Neural progenitor cell (in vitro differentiated cells): ENCODE results near the gene IKBKE. TPM values are rescaled to one million over a fixed set of nuclear protein-coding genes. Genes with fewer than 3 reads are reported as not detected.
A peak's percentile ranks its signal among the peaks of the same experiment; 100 is the strongest.

Experiments used
- DNase-seq: peaks from one replicate; pipeline ENCODE4 v3.0.0-alpha.2; 2016; ENCODE audit warnings: low spot score
- H2AFZ ChIP-seq: fragments of 200-600 bp; sonication (generic); replicated peaks from 2 replicates; pipeline ENCODE4 v1.6.1; 2016; ENCODE audit warnings: antibody characterized with exemption
- H3F3A ChIP-seq: fragments of 200-600 bp; sonication (generic); 2 replicates; pipeline ENCODE4 v1.6.1; 2016; ENCODE audit warnings: antibody characterized with exemption, low read depth
- H3K27ac ChIP-seq: fragments of 200-600 bp; sonication (generic); 2 replicates; pipeline ENCODE4 v1.5.1; 2016; ENCODE audit warnings: mild to moderate bottlenecking
- H3K27me3 ChIP-seq: fragments of 200-600 bp; sonication (generic); 2 replicates; pipeline ENCODE4 v1.6.1; 2016; ENCODE audit warnings: mild to moderate bottlenecking, moderate library complexity
- H3K36me3 ChIP-seq: fragments of 200-600 bp; sonication (generic); 2 replicates; pipeline ENCODE4 v1.5.1; 2016
- H3K4me1 ChIP-seq: fragments of 200-600 bp; sonication (generic); 2 replicates; pipeline ENCODE4 v1.6.1; 2016; ENCODE audit warnings: mixed run types
- H3K4me2 ChIP-seq: fragments of 200-600 bp; sonication (generic); 2 replicates; pipeline ENCODE4 v1.6.1; 2016
- H3K4me3 ChIP-seq: fragments of 200-600 bp; sonication (generic); 2 replicates; pipeline ENCODE4 v1.5.1; 2016
- H3K79me2 ChIP-seq: fragments of 200-600 bp; sonication (generic); 2 replicates; pipeline ENCODE4 v1.6.1; 2016; ENCODE audit warnings: low read depth
- H3K9ac ChIP-seq: fragments of 200-600 bp; sonication (generic); 2 replicates; pipeline ENCODE4 v1.6.1; 2016
- H3K9me3 ChIP-seq: fragments of 200-600 bp; sonication (generic); 2 replicates; pipeline ENCODE4 v1.5.1; 2016; ENCODE audit warnings: low read depth
- H4K20me1 ChIP-seq: fragments of 200-600 bp; sonication (generic); 2 replicates; pipeline ENCODE4 v1.6.1; 2016; ENCODE audit warnings: low read depth
- H3K27ac Mint-ChIP-seq: 3 replicates; pipeline ENCODE4 v1.8.0; 2021; ENCODE audit warnings: mixed read lengths
- H3K27me3 Mint-ChIP-seq: 2 replicates; pipeline ENCODE4 v1.8.0; 2022; ENCODE audit warnings: low read depth, mild to moderate bottlenecking, inconsistent platforms, moderate library complexity, mixed read lengths; ENCODE audit not compliant: insufficient read depth
- H3K36me3 Mint-ChIP-seq: 3 replicates; pipeline ENCODE4 v1.8.0; 2021; ENCODE audit warnings: mixed read lengths
- H3K4me1 Mint-ChIP-seq: 3 replicates; pipeline ENCODE4 v1.8.0; 2021; ENCODE audit warnings: mixed read lengths
- H3K4me3 Mint-ChIP-seq: 3 replicates; pipeline ENCODE4 v1.8.0; 2021; ENCODE audit warnings: mild to moderate bottlenecking, moderate library complexity, mixed read lengths
- H3K9me3 Mint-ChIP-seq: 3 replicates; pipeline ENCODE4 v1.8.0; 2020; ENCODE audit warnings: mixed read lengths
- CTCF ChIP-seq: fragments of 200-600 bp; sonication (generic); IDR thresholded peaks from 2 replicates; pipeline ENCODE4 v1.5.1; 2017; ENCODE audit warnings: antibody characterized with exemption, mild to moderate bottlenecking
- EZH2 ChIP-seq: fragments of 200-600 bp; sonication (generic); IDR thresholded peaks from 2 replicates; pipeline ENCODE4 v1.6.1; 2017; ENCODE audit warnings: antibody characterized with exemption, mild to moderate bottlenecking, moderate library complexity
- EZH2phosphoT487 ChIP-seq: fragments of 200-600 bp; sonication (generic); IDR thresholded peaks from 2 replicates; pipeline ENCODE4 v1.6.1; 2017; ENCODE audit warnings: antibody characterized with exemption
- total RNA-seq: library from RNA; depleted of rRNA; stranded (reverse); fragments of >200 nt; gene quantifications from 2 replicates; pipeline ENCODE4 v1.2.3, GENCODE V29; 2015; ENCODE audit warnings: low replicate concordance

IKBKE gene
- total RNA-seq, 1 donor from 2014 or later = 0.26 TPM

- H3K9ac ChIP-seq = no peak overlapping the region
- Mint-ChIP-seq H3K27me3 (peaks cover 5% of the 10 kb centered on the region), H3K4me1 (peaks cover 45% of the 10 kb centered on the region), H3K36me3 (peaks cover 55% of the 10 kb centered on the region), H3K27ac (peak overlapping the region; percentile 5), H3K9me3 (no peaks in the 10 kb centered on the region), H3K4me3 (peak overlapping the region; percentile 61)
- peak overlapping the region; percentile 44 for H3K4me2 ChIP-seq
- H3K4me1 ChIP-seq = peaks cover 30% of the 10 kb centered on the region
- H3K27ac ChIP-seq = peak overlapping the region; percentile 47
- H3K36me3 ChIP-seq = peaks cover 3% of the 10 kb centered on the region
- H3K9me3 ChIP-seq = no peaks in the 10 kb centered on the region
- H3K79me2 ChIP-seq = no peaks in the 10 kb centered on the region
- no peaks in the 10 kb centered on the region for H4K20me1 ChIP-seq
- no peak for DNase-seq
- no peaks in the 10 kb centered on the region for H3K27me3 ChIP-seq
- TF ChIP-seq CTCF = no peak
- no peak for TF ChIP-seq EZH2phosphoT487
- no peak for TF ChIP-seq EZH2
- H3F3A ChIP-seq = peaks cover 18% of the 10 kb centered on the region
- H2AFZ ChIP-seq = no peak overlapping the region
- no peak overlapping the region for H3K4me3 ChIP-seq
These were observed 15.0 kb upstream of the IKBKE start for GRCh38 chr1:206455289-206455665.

GRCh38 chr1:206455666-206456344 lies 14.5 kb upstream of the IKBKE start:
- H3K27me3 ChIP-seq = no peaks in the 10 kb centered on the region
- no peaks in the 10 kb centered on the region for H3K9me3 Mint-ChIP-seq
- no peaks in the 10 kb centered on the region for H3K79me2 ChIP-seq
- peak overlapping the region; percentile 47 for H3K27ac ChIP-seq
- H3K4me3 ChIP-seq = no peak overlapping the region
- peaks cover 43% of the 10 kb centered on the region for H3K4me1 Mint-ChIP-seq
- no peaks in the 10 kb centered on the region for H4K20me1 ChIP-seq
- no peak overlapping the region for H3K9ac ChIP-seq
- H3K4me1 ChIP-seq = peaks cover 30% of the 10 kb centered on the region
- peak; percentile 80 for DNase-seq
- H3K36me3 Mint-ChIP-seq = peaks cover 57% of the 10 kb centered on the region
- H2AFZ ChIP-seq = no peak overlapping the region
- TF ChIP-seq CTCF (no peak), EZH2phosphoT487 (no peak), EZH2 (no peak)
- peak overlapping the region; percentile 61 for H3K4me3 Mint-ChIP-seq
- peaks cover 5% of the 10 kb centered on the region for H3K27me3 Mint-ChIP-seq
- H3F3A ChIP-seq = peaks cover 18% of the 10 kb centered on the region
- H3K27ac Mint-ChIP-seq = peak overlapping the region; percentile 5
- H3K4me2 ChIP-seq = peak overlapping the region; percentile 44
- H3K36me3 ChIP-seq = peaks cover 3% of the 10 kb centered on the region
- no peaks in the 10 kb centered on the region for H3K9me3 ChIP-seq

- Histone ChIP-seq H3K27me3 (no peaks in the 10 kb centered on the region), H3K4me3 (no peak overlapping the region), H3K4me1 (peaks cover 30% of the 10 kb centered on the region), H2AFZ (no peak overlapping the region), H3K9ac (no peak overlapping the region), H3K79me2 (no peaks in the 10 kb centered on the region), H3K36me3 (peaks cover 3% of the 10 kb centered on the region), H3K27ac (no peak overlapping the region), H3K4me2 (no peak overlapping the region), H3F3A (peaks cover 25% of the 10 kb centered on the region), H4K20me1 (no peaks in the 10 kb centered on the region), H3K9me3 (no peaks in the 10 kb centered on the region)
- H3K4me1 Mint-ChIP-seq = peaks cover 44% of the 10 kb centered on the region
- no peak for TF ChIP-seq EZH2
- TF ChIP-seq EZH2phosphoT487 = no peak
- TF ChIP-seq CTCF = no peak
- H3K9me3 Mint-ChIP-seq = no peaks in the 10 kb centered on the region
- peaks cover 54% of the 10 kb centered on the region for H3K36me3 Mint-ChIP-seq
- H3K27ac Mint-ChIP-seq = peak overlapping the region; percentile 1
- H3K27me3 Mint-ChIP-seq = no peaks in the 10 kb centered on the region
- DNase-seq = no peak
- no peak overlapping the region for H3K4me3 Mint-ChIP-seq
These were observed 13.5 kb upstream of the IKBKE start for GRCh38 chr1:206456577-206457370.
